A549 (cell line): ENCODE results near the gene CHAD.

ENCODE experiments used
- CEBPB ChIP-seq, 2 experiments: fragments of >200 bp in 1 of 2; sonication (Bioruptor Twin) in 1 of 2; formaldehyde crosslinking in 1 of 2; IDR thresholded peaks; 2 replicates each; pipeline ENCODE4 v1.6.1; 2012 to 2016
- MAZ ChIP-seq: fragments of 150-350 bp; IDR thresholded peaks from 2 replicates; pipeline ENCODE4 v1.6.1; 2014; ENCODE audit warnings: antibody characterized with exemption, low read depth, low read length, borderline replicate concordance

DNA sequence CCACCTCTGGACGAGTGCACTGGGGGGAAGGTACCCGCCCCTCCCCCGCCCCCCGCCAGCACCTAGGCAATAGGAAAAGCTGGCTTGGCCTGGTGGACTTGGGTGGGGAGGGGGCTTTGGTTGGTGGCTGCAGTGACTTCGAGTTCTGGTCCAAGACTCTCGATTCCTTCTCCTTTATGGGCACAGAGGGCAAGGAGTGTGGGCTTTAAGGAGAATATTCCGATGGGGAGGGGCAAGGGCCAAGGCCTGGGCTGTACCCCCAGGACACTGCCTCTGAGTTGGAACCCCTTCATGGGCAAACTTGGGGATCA is 42.3 kb downstream of the CHAD start:
- TF ChIP-seq MAZ (no peak), CEBPB (IDR thresholded peaks at IDR 0.05) (no peak)
